ENCODE results near the gene MEGF10.
"Not testable (repeated sequence)": the region's sequence is repeated elsewhere in the genome, so short reads cannot be mapped to it uniquely, and the experiment has no call there.

The MEGF10 gene

GRCh38 chr5:127290019-127290945, at the start of gene MEGF10:
Gene MEGF10 (plus strand): TSS chr5:127290796. CDS start chr5:127331309, 40,513 bp downstream.
- no peak for DNase-seq

DNA sequence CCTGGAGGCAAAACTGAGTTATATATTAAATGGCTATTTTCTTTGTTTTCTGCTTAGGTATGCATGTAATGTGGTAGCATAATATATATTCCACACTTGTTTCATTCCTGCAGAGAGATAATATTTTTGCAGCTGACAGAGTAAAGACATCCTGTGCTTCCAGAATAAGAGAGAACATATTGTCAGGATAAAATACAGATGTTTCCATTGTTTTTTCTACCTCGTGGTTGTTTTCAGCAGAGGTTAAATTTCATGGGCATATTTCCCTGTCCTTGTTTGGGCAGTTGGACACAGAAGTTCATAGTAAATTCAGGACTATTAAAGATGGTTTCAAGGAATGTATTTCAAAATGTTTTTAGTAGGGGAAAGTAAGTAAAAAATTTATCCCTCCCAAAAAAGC, 47.6 kb upstream of the MEGF10 start:
- DNase-seq = no peak

DNA sequence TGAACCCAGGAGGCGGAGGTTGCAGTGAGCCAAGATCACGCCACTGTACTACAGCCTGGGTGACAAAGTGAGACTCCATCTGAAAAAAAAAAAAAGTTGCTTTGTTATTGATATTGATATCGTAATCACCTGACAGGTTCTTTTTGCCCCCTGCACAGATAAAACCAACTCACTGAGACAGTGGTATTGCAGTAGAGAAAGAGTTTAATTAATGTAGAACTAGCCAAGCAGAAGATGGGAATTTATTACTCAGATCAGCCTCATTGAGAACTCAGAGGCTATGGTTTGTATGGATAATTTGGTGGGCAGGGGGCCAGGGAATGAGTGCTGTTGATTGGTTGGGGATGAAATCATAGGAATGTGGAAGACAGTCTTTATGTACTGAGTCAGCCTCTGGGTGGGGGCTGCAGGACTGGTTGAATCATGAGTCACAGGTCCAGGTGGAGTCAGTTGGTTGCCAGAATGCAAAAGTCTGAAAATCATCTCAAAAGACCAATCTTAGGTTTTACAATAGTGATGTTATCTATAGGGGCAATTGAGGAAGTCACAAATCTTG, 35.8 kb upstream of the MEGF10 start:
- DNase-seq = no peak

GRCh38 chr5:127256886-127257597, 33.6 kb upstream of the MEGF10 start:
- no peak for DNase-seq

- no peak for DNase-seq
Observed at GRCh38 chr5:127260686-127261085, 29.9 kb upstream of the MEGF10 start.

DNA sequence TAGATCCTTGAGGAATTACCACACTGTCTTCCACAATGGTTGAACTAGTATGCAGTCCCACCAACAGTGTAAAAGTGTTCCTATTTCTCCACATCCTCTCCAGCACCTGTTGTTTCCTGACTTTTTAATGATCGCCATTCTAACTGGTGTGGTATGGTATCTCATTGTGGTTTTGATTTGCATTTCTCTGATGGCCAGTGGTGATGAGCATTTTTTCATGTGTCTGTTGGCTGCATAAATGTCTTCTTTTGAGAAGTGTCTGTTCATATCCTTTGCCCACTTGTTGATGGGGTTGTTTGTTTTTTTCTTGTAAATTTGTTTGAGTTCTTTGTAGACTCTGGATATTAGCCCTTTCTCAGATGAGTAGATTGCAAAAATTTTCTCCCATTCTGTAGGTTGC, 25.1 kb upstream of the MEGF10 start:
- not testable (repeated sequence) for DNase-seq

GRCh38 chr5:127268342-127268741, 22.3 kb upstream of the MEGF10 start:
- DNase-seq = not testable (repeated sequence)

DNA sequence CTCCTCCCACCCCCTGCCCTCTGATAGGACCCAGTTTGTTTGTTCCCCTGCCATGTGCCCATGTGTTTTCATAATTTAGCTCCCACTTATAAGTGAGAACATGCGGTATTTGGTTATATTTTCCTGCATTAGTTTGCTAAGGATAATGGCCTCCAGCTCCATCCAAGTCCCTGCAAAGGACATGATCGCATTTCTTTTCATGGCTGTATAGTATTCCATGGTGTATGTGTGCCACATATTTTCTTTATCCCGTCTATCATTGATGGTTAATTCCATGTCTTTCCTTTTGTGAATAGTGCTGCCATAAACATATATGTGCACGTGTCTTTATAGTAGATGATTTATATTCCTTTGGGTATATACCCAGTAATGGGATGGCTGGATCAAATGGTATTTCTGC, 19.9 kb upstream of the MEGF10 start:
- not testable (repeated sequence) for DNase-seq

DNA sequence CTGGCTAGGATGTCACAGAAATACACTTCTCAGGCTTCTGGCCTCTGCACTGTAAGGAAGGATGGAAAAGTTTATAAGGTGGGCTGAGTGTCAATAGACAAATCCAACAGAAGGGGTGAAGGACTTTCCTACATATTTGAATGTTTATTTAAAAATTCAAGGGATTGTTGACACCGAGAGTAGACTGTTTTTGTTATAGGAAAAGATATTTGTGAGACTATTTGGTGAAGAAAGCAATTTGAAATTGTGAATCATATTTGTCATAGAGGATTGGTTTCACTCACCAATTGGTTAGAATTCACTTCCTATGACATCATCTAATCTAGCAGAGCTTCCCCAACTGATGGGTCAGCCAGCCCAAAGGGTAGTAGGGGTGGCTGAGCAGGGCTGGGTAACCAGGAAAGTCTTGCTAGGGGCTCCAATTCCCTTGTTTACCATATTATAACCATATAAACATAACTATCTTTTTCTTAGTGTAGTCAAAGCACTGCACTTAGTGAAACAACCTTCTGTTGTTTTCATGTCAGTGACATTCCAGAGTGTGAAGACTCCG, 14.9 kb upstream of the MEGF10 start:
- no peak for DNase-seq

DNA sequence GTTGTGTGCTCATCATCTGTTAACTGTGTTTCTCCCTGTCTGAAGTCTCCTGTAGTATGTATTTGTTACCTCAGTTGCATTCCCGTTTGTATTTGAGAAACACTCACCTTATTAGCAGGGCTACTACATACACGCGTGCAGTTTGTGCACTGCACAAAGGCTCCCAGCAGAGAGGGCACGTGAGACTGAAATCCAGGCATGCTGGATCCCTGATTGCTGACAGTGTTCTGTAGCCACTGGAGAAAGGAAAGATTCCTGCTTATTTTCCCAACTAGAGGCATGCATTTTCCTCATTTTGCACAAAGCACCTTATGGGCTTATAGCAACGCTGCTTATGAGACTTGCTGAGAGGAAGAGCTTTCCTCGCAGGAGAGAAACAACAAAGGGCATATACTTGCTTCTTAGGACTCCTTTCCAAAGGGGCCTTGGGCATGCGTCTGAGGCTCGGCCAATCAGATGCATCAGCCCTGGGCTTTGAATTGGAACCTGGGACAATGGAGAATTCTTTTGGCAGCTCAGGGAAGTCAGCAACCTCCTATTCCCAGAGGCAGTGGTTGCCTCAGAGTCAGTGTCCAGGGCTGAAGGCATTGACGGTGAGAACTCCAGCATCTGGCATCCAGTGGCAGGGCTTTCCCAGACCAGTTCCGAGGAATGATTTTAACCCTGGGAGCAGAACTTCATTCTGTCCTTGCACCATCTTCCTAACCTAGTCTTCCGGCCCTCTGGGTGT, 9.9 kb upstream of the MEGF10 start:
- DNase-seq = no peak

DNA sequence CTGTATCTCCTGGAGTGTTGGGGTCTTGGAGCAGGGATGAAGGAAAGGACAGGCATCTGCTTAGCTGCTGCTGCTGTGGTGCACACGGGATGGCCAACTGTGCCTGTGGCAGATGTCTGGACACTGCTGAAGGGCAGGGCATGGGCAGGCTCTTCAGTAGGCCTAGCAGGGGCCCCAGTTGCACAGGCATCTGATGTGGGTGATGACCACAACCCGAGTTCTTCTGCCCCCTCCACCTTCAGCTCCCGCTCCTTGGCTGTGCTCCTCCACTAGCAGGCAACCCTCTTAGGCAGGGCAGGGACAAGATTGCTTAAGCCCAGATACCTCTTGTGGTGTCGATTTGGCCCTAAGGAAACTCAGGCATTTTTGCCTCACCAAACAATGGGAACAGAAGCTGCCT, 9.0 kb upstream of the MEGF10 start:
- DNase-seq = no peak

DNA sequence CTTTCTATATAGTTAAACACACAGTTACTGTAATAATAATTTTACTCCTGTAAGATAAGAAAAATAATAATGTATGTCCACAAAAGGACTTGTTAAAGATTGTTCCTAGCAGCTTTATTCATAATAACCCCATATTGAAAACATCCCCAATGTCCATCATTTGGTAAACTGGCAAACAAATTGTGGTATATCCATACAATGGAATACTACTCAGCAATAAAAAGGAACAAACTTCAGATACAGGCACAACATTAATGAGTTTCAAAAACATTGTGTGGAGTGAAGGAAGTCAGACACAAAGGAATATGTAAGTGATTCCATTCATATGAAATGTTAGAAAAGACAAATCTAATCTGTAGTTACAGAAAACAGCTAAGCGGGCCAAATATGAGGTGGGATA, 1.9 kb upstream of the MEGF10 start:
- no peak for DNase-seq

- DNase-seq = no peak
Observed at GRCh38 chr5:127290946-127291693, 524 bp downstream of the MEGF10 start.

GRCh38 chr5:127292030-127292735, 1.6 kb downstream of the MEGF10 start:
- DNase-seq = no peak

GRCh38 chr5:127293373-127293772, 2.8 kb downstream of the MEGF10 start:
- DNase-seq = no peak

DNA sequence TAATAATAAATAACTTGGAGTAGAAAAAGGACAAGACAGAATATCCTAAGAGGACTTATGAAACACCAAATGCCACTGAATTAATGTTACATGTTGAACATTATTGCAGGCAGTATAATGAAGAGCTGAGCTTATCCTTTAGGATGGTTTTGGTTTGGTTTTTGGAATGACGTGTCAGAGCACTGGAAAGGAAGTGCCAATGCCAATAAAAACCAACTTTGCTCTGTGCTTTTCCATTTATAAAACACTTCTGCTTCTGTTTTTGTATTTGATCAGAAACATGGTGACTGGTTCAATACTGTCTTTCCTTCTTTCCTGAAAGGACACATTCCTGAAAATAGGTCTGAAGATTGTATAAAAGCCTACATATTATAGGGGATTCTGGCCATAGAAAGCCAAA, 4.2 kb downstream of the MEGF10 start:
- DNase-seq = no peak

GRCh38 chr5:127295454-127295853, 4.9 kb downstream of the MEGF10 start:
- no peak for DNase-seq

DNA sequence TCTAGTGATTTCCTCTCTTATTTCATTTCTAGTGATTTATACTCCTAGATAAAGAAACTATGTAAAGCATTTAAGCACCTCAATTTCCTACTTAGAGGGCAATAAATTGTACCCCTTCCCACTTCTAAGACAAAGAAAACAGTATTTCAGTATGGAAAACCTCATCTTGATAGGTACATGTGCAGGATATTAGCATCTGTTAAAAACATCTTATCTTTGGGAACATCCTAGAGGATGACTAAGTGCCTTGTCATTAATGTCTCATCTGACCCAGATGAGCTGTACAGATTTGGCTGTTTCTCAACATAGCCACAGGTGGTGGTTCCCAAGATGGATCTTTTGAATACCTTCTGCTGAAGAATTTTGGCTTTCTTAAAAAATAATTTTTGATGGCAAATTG, 5.7 kb downstream of the MEGF10 start:
- no peak for DNase-seq

DNA sequence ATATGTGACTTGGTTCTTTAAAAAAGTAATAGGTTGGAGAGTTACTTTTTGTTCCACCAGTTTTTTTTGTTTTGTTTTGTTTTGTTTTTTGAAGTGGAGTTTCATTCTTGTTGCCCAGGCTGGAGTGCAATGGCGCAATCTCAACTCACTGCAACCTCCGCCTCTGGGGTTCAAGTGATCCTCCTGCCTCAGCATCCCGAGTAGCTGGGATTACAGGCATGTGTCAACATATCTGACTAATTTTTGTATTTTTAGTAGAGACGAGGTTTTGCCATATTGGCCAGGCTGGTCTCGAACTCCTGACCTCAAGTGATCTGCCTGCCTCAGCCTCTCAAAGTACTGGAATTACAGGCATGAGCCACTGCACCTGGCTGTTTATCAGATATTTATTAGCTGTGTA, 6.3 kb downstream of the MEGF10 start:
- DNase-seq = not testable (repeated sequence)

- no peak for DNase-seq
Observed at GRCh38 chr5:127297348-127298035, 6.9 kb downstream of the MEGF10 start.

DNA sequence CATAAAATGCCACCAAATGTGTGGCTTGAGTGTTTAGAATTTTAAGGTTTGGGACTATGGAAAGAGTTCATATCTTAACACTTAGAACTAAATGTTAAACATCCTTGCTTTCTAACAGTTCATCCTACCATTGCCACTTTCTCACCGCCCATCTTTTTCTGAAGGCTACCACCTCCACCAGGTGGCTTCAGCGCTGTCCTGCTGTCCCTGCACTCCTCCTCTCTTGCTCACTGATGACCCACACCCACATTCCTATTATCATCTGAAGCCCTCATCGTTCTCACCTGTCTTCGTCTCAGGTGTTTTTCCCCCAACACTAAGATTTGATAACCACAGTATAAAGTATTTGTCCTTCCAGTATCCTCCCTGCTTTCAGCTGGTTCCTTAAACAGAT, 7.4 kb downstream of the MEGF10 start:
- DNase-seq = no peak
